Activated CD8-positive, alpha-beta memory T cell treated with anti-CD3 and anti-CD28 coated beads, Interleukin-2, amount 50 U/mL, for 1 hour (primary cell): ENCODE data around the gene DDX43.
"Not testable (repeated sequence)": the region's sequence is repeated elsewhere in the genome, so short reads cannot be mapped to it uniquely, and the experiment has no call there.

Experiments
- DNase-seq: peaks from one replicate; pipeline ENCODE4 v3.0.0-alpha.2; 2020; ENCODE audit errors: extremely low read depth

Gene DDX43

GRCh38 chr6:73388800-73389512, 5.7 kb upstream of the DDX43 start:
- peak; percentile 5 for DNase-seq

- DNase-seq, result no peak
Observed at GRCh38 chr6:73389854-73390253, 4.8 kb upstream of the DDX43 start.

- no peak for DNase-seq
Observed at GRCh38 chr6:73391675-73392074, 3.0 kb upstream of the DDX43 start.

GRCh38 chr6:73392188-73392587, 2.4 kb upstream of the DDX43 start:
- not testable (repeated sequence) for DNase-seq

- no peak for DNase-seq
Observed at GRCh38 chr6:73393278-73393677, 1.4 kb upstream of the DDX43 start.

GRCh38 chr6:73395875-73396274, 1.2 kb downstream of the DDX43 start:
- DNase-seq, result no peak

- no peak for DNase-seq
Observed at GRCh38 chr6:73400656-73401055, 6.0 kb downstream of the DDX43 start.

- no peak for DNase-seq
Observed at GRCh38 chr6:73409395-73409794, 14.8 kb downstream of the DDX43 start.

- DNase-seq, result no peak
Observed at GRCh38 chr6:73413102-73413501, 18.5 kb downstream of the DDX43 start.

GRCh38 chr6:73418081-73418741, 23.6 kb downstream of the DDX43 start:
- DNase-seq, result no peak

- no peak for DNase-seq
Observed at GRCh38 chr6:73421534-73421933, 26.9 kb downstream of the DDX43 start.

- no peak for DNase-seq
Observed at GRCh38 chr6:73435236-73435635, 40.6 kb downstream of the DDX43 start.

- no peak for DNase-seq
Observed at GRCh38 chr6:73443555-73443954, 48.9 kb downstream of the DDX43 start.

GRCh38 chr6:73451223-73452106, 56.8 kb downstream of the DDX43 start:
- no peak for DNase-seq

- DNase-seq, result no peak
Observed at GRCh38 chr6:73452107-73452461, 57.5 kb downstream of the DDX43 start, which contains the start of gene CGAS. CGAS (minus strand) TSS chr6:73452297; CDS start chr6:73452181, 116 bp downstream.

GRCh38 chr6:73455865-73456629, 61.4 kb downstream of the DDX43 start:
- no peak for DNase-seq

- not testable (repeated sequence) for DNase-seq
Observed at GRCh38 chr6:73459474-73459873, 64.8 kb downstream of the DDX43 start.

- no peak for DNase-seq
Observed at GRCh38 chr6:73460056-73460455, 65.4 kb downstream of the DDX43 start.

- peak; percentile 67 for DNase-seq
Observed at GRCh38 chr6:73461537-73462350, 67.1 kb downstream of the DDX43 start, which contains the start of gene MTO1. MTO1 (plus strand) TSS chr6:73461737; CDS start chr6:73461855, 118 bp downstream.
